HepG2 (cell line): ENCODE measurements around the gene SPSB2. TPM values are rescaled to one million over a fixed set of nuclear protein-coding genes. Genes with fewer than 3 reads are reported as not detected.

Experiments
- ELF3 ChIP-seq: IDR thresholded peaks from 2 replicates; pipeline ENCODE4 v1.6.1; 2016; ENCODE audit warnings: missing genetic modification reagents, missing compliant biosample characterization
- HOXA7 ChIP-seq: sonication (generic); formaldehyde crosslinking; IDR thresholded peaks from 2 replicates; pipeline ENCODE4 v1.8.1; 2022; ENCODE audit warnings: mild to moderate bottlenecking, missing genetic modification reagents, moderate library complexity
- JUNB ChIP-seq: sonication (generic); formaldehyde crosslinking; IDR thresholded peaks from 2 replicates; pipeline ENCODE4 v1.8.0; 2022; ENCODE audit warnings: missing genetic modification reagents, mild to moderate bottlenecking, borderline replicate concordance
- MAF1 ChIP-seq: sonication (generic); formaldehyde crosslinking; IDR thresholded peaks from 2 replicates; pipeline ENCODE4 v1.5.0; 2020; ENCODE audit warnings: missing genetic modification reagents, borderline replicate concordance
- NKX3-1 ChIP-seq: sonication (generic); formaldehyde crosslinking; IDR thresholded peaks from 2 replicates; pipeline ENCODE4 v1.5.0; 2020; ENCODE audit warnings: missing genetic modification reagents
- PHB2 ChIP-seq: fragments of 450-650 bp; IDR thresholded peaks from 2 replicates; pipeline ENCODE4 v1.6.1; 2018; ENCODE audit not compliant: partially characterized antibody
- POGZ ChIP-seq: sonication (generic); formaldehyde crosslinking; IDR thresholded peaks from 2 replicates; pipeline ENCODE4 v1.4.0; 2020; ENCODE audit warnings: mild to moderate bottlenecking, missing genetic modification reagents
- RAD51 ChIP-seq: fragments of 450-650 bp; IDR thresholded peaks from 2 replicates; pipeline ENCODE4 v1.6.1; 2016; ENCODE audit warnings: borderline replicate concordance
- RNF2 ChIP-seq: fragments of 450-650 bp; conservative IDR thresholded peaks from 2 replicates; pipeline ENCODE4 v1.6.1; 2016; ENCODE audit warnings: low read depth
- SALL2 ChIP-seq: sonication (generic); formaldehyde crosslinking; IDR thresholded peaks from 2 replicates; pipeline ENCODE4 v1.8.1; 2023; ENCODE audit warnings: mild to moderate bottlenecking, missing genetic modification reagents, inconsistent platforms
- TCF12 ChIP-seq, 2 experiments: fragments of 450-650 bp in 1 of 2; sonication (generic) in 1 of 2; formaldehyde crosslinking in 1 of 2; IDR thresholded peaks; 2 replicates each; pipeline versions ENCODE4 v1.6.1 to v1.8.0; 2017 to 2022; ENCODE audit warnings: antibody characterized with exemption in 1 of 2, mild to moderate bottlenecking in 1 of 2, missing genetic modification reagents in 1 of 2, moderate library complexity in 1 of 2
- TEAD2 ChIP-seq: sonication (generic); formaldehyde crosslinking; IDR thresholded peaks from 2 replicates; pipeline ENCODE4 v1.9.0; 2021; ENCODE audit warnings: missing genetic modification reagents
- U2AF1 ChIP-seq: fragments of 200-400 bp; formaldehyde crosslinking; optimal IDR thresholded peaks from 2 replicates; pipeline ENCODE3; 2017; ENCODE audit warnings: mild to moderate bottlenecking, low read depth, low read length
- ZNF121 ChIP-seq: sonication (generic); formaldehyde crosslinking; IDR thresholded peaks from 2 replicates; pipeline ENCODE4 v1.5.0; 2020; ENCODE audit warnings: mild to moderate bottlenecking, missing genetic modification reagents
- ZNF432 ChIP-seq: sonication (generic); formaldehyde crosslinking; IDR thresholded peaks from 2 replicates; pipeline ENCODE4 v1.5.0; 2020; ENCODE audit warnings: missing genetic modification reagents, mild to moderate bottlenecking, borderline replicate concordance
- ZNF446 ChIP-seq: sonication (generic); formaldehyde crosslinking; IDR thresholded peaks from 2 replicates; pipeline ENCODE4 v1.5.0; 2020; ENCODE audit warnings: mild to moderate bottlenecking, missing genetic modification reagents
- ZNF460 ChIP-seq: sonication (generic); formaldehyde crosslinking; IDR thresholded peaks from 2 replicates; pipeline ENCODE4 v1.5.1; 2020; ENCODE audit warnings: missing genetic modification reagents, mild to moderate bottlenecking, borderline replicate concordance
- ZNF570 ChIP-seq: sonication (generic); formaldehyde crosslinking; IDR thresholded peaks from 2 replicates; pipeline ENCODE4 v1.4.0; 2020; ENCODE audit warnings: mild to moderate bottlenecking, missing genetic modification reagents, borderline replicate concordance
- ZNF746 ChIP-seq: sonication (generic); formaldehyde crosslinking; IDR thresholded peaks from 2 replicates; pipeline ENCODE4 v1.8.0; 2022; ENCODE audit warnings: mild to moderate bottlenecking, missing genetic modification reagents
- ZNF788 ChIP-seq: sonication (generic); formaldehyde crosslinking; IDR thresholded peaks from 2 replicates; pipeline ENCODE4 v1.5.0; 2020; ENCODE audit warnings: mild to moderate bottlenecking, missing genetic modification reagents, borderline replicate concordance
- polyA plus RNA-seq, 8 experiments: library from polyadenylated mRNA; depleted of rRNA in 3 of 8; stranded (reverse) in 7 of 8; unstranded in 1 of 8; fragments of >200 nt; fragmentation: Illumina TruSeq in 4 of 8; extraction: Trizol in 4 of 8; gene quantifications; 2 replicates each; pipeline versions ENCODE4 v1.2.1 to v1.2.3, GENCODE V29; 2011 to 2016; ENCODE audit warnings: low read depth in 4 of 8, missing spikeins in 1 of 8, mixed read lengths in 1 of 8; ENCODE audit not compliant: insufficient read depth in 1 of 8
- total RNA-seq, 5 experiments: library from RNA; depleted of rRNA; stranded (reverse); fragments of >200 nt; fragmentation: Illumina TruSeq; extraction: Trizol; gene quantifications; 2 replicates each; pipeline ENCODE4 v1.2.3, GENCODE V29; 2016; ENCODE audit warnings: low read depth in 1 of 5
- TF ChIP-seq, protein P1 (sequence below): sonication (generic); formaldehyde crosslinking; conservative IDR thresholded peaks from 2 replicates; pipeline ENCODE4 v1.8.0; 2022; ENCODE audit warnings: mild to moderate bottlenecking, moderate library complexity, missing genetic modification reagents
- TF ChIP-seq, protein P2 (sequence below): sonication (generic); formaldehyde crosslinking; IDR thresholded peaks from 2 replicates; pipeline ENCODE4 v1.5.0; 2020; ENCODE audit warnings: mild to moderate bottlenecking, missing genetic modification reagents
- TF ChIP-seq, protein P3 (sequence below): sonication (generic); formaldehyde crosslinking; IDR thresholded peaks from 2 replicates; pipeline ENCODE4 v1.4.0; 2020; ENCODE audit warnings: missing genetic modification reagents, low read depth, mild to moderate bottlenecking, borderline replicate concordance

Gene SPSB2
- total and polyA plus RNA-seq, 2 of the 13 experiments (the other 11 are each of a cell fraction or from before 2014, with no cell fraction given): 2.0 to 6.2 TPM

DNA sequence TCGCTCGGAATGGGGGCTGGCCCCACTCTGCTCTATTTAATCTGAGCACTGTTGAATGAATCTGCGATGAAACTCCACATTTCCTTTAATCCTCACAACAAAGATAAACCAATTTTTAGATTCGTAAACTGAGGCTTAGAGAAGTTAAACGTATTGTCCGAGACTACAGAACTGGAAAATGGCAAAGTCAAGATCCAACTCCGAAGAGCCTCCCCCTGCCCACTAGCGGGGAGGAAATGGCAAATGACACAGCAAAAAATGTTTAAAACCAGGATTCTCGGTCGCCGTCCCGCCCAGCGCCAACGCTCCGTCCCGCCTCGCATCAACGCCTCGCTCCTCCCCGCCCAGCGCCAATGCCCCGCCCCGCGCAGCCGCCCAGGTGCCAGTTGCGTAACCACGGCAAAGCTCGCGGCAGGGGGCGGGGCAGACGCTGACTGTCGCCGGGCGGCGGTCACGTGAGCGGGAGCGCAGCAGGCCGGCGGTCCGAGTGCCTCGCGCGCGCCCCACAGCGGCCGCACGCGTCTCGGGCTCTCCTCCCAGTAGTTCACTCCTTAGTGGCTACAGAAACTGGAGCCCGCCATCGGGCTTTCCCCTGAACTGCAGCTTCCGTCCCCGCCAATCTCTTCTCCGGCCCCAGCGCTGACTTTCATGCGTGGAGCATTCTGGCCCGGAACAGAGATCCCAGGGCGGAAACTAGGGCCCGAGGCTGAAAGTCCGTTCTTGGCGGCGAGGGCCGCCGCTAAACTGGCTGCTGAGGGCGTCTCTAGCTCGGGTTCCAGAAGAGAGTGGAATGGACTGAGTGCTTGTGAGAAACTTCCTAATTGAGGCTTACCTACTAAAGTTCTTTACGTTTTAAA lies 17.9 kb upstream of the SPSB2 start (continued):
- TF ChIP-seq U2AF1 (no peak), MAF1 (CRISPR knock-in tag) (no peak), RNF2 (no peak; the same call in 1 of the 2 replicates), RAD51 (peak; percentile 62; the same call in 1 of the 2 replicates), PHB2 (no peak), ZNF432 (no peak), POGZ (CRISPR knock-in tag) (peak; percentile 82), TEAD2 (no peak), ZNF570 (CRISPR knock-in tag) (no peak), ZNF121 (no peak), ELF3 (peak; percentile 89), ZNF460 (CRISPR knock-in tag) (no peak), NKX3-1 (CRISPR knock-in tag) (no peak; the same call in none of the 2 replicates), SALL2 (CRISPR knock-in tag) (peak; percentile 92), HOXA7 (CRISPR knock-in tag) (no peak), ZNF746 (no peak), JUNB (CRISPR knock-in tag) (no peak; the same call in 1 of the 2 replicates), TCF12 (IDR thresholded peaks at IDR 0.05) (no peak), TCF12 (CRISPR knock-in tag; IDR thresholded peaks at IDR 0.05) (peak; percentile 61; the same call in 1 of the 2 replicates), ZNF788 (CRISPR knock-in tag) (peak; percentile 99), ZNF446 (CRISPR knock-in tag) (no peak)
- TF ChIP-seq, protein P1, sequence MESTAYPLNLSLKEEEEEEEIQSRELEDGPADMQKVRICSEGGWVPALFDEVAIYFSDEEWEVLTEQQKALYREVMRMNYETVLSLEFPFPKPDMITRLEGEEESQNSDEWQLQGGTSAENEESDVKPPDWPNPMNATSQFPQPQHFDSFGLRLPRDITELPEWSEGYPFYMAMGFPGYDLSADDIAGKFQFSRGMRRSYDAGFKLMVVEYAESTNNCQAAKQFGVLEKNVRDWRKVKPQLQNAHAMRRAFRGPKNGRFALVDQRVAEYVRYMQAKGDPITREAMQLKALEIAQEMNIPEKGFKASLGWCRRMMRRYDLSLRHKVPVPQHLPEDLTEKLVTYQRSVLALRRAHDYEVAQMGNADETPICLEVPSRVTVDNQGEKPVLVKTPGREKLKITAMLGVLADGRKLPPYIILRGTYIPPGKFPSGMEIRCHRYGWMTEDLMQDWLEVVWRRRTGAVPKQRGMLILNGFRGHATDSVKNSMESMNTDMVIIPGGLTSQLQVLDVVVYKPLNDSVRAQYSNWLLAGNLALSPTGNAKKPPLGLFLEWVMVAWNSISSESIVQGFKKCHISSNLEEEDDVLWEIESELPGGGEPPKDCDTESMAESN: peak; percentile 94
- TF ChIP-seq, protein P2, sequence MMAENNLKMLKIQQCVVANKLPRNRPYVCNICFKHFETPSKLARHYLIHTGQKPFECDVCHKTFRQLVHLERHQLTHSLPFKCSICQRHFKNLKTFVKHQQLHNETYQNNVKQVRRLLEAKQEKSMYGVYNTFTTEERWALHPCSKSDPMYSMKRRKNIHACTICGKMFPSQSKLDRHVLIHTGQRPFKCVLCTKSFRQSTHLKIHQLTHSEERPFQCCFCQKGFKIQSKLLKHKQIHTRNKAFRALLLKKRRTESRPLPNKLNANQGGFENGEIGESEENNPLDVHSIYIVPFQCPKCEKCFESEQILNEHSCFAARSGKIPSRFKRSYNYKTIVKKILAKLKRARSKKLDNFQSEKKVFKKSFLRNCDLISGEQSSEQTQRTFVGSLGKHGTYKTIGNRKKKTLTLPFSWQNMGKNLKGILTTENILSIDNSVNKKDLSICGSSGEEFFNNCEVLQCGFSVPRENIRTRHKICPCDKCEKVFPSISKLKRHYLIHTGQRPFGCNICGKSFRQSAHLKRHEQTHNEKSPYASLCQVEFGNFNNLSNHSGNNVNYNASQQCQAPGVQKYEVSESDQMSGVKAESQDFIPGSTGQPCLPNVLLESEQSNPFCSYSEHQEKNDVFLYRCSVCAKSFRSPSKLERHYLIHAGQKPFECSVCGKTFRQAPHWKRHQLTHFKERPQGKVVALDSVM (CRISPR knock-in tag): peak; percentile 7; the same call in 1 of the 2 replicates
- TF ChIP-seq, protein P3, sequence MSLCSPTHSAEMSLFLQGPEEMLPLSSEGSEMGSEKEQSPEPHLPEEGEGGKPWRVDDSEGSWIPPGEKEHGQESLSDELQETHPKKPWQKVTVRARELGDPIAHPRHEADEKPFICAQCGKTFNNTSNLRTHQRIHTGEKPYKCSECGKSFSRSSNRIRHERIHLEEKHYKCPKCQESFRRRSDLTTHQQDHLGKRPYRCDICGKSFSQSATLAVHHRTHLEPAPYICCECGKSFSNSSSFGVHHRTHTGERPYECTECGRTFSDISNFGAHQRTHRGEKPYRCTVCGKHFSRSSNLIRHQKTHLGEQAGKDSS (CRISPR knock-in tag): peak; percentile 65; the same call in 1 of the 2 replicates
